Spleen (tissue), 7 donors: ENCODE measurements around the gene PPP1R17.

Experiments
- POLR2A ChIP-seq, 3 donors: fragments of 450-650 bp; IDR thresholded peaks; one replicate each; pipeline ENCODE4 v1.5.1; 2017; ENCODE audit warnings: antibody characterized with exemption in 3 of 3, mild to moderate bottlenecking in 1 of 3
- POLR2AphosphoS5 ChIP-seq, 3 donors: sonication (generic); formaldehyde crosslinking; IDR thresholded peaks; one replicate each; pipeline ENCODE4 v1.5.1; 2017; ENCODE audit warnings: antibody characterized with exemption in 3 of 3
- TF ChIP-seq, protein P1 (sequence below), 11 experiments: fragments of 200-600 bp in 7 of 11; fragments of 450-650 bp in 4 of 11; sonication (generic) in 4 of 11; IDR thresholded peaks in 8 of 11; conservative IDR thresholded peaks in 3 of 11; 1 replicate in 7 of 11; 2 replicates in 4 of 11; pipeline versions ENCODE4 v1.4.0 to v1.8.0; 2016 to 2021; ENCODE audit warnings: antibody characterized with exemption in 11 of 11, inconsistent platforms in 4 of 11, mild to moderate bottlenecking in 1 of 11
- donor health status: DM: no; HTN: no; CAD: no; lungs with moderate emphysema.
- donor health status: DM: no; HTN: no; CAD: no.
- donor health status: DM: no; HTN: no; CAD: no.

DNA sequence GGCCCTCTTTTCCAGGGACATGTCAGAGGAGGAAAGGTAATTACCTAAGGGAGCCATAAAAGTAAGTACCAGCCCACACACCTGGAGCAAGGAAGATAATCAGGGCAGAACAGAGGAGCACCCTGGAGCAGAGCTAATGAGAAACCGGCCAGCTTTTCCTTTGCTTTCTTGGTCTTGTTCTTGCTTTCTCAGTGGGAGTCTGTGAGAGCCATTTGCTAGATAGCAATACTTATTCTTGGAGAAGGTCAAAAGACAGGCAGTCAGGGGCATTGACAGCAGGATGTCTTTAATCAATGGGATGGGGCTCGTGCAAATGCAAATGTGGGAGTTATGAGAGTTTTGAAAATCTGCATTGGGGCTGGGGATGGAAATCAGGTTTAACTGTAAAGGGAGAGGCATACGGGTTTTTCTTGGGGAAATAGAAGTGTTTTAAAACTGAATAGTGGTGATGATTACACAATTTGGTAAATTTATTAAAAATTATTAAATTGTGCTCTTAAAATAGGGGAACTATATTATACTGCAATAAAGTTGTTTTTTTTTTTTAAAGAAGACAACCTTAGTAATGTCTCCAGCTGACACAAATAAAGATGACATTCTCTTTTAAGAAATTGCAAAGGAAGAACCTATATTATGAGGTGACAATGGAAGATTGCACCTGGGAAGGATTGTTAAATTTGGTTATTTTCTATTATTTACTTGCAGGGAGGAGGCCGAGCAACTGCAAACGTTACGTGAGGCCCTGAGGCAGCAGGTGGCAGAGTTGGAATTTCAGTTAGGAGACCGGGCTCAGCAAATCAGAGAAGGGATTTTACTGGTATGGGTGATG lies 35.6 kb upstream of the PPP1R17 start:
- TF ChIP-seq, protein P1, sequence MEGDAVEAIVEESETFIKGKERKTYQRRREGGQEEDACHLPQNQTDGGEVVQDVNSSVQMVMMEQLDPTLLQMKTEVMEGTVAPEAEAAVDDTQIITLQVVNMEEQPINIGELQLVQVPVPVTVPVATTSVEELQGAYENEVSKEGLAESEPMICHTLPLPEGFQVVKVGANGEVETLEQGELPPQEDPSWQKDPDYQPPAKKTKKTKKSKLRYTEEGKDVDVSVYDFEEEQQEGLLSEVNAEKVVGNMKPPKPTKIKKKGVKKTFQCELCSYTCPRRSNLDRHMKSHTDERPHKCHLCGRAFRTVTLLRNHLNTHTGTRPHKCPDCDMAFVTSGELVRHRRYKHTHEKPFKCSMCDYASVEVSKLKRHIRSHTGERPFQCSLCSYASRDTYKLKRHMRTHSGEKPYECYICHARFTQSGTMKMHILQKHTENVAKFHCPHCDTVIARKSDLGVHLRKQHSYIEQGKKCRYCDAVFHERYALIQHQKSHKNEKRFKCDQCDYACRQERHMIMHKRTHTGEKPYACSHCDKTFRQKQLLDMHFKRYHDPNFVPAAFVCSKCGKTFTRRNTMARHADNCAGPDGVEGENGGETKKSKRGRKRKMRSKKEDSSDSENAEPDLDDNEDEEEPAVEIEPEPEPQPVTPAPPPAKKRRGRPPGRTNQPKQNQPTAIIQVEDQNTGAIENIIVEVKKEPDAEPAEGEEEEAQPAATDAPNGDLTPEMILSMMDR (IDR thresholded peaks at IDR 0.05 in 8 of 11, conservative IDR thresholded peaks at IDR 0.05 in 3 of 11) = no peak
- TF ChIP-seq POLR2A (IDR thresholded peaks at IDR 0.05) (no peak), POLR2AphosphoS5 (IDR thresholded peaks at IDR 0.05) (no peak)
